GM19468 (cell line): ENCODE measurements around the gene ABCC4.

Experiments used
- ATAC-seq: cut with Tn5 transposase; IDR thresholded peaks from one replicate; pipeline ENCODE4 v1.9.1; 2021; ENCODE audit warnings: mild to moderate bottlenecking, moderate library complexity, moderate number of reproducible peaks; ENCODE audit not compliant: unreplicated experiment; ENCODE audit errors: extremely low read depth

Gene ABCC4

DNA sequence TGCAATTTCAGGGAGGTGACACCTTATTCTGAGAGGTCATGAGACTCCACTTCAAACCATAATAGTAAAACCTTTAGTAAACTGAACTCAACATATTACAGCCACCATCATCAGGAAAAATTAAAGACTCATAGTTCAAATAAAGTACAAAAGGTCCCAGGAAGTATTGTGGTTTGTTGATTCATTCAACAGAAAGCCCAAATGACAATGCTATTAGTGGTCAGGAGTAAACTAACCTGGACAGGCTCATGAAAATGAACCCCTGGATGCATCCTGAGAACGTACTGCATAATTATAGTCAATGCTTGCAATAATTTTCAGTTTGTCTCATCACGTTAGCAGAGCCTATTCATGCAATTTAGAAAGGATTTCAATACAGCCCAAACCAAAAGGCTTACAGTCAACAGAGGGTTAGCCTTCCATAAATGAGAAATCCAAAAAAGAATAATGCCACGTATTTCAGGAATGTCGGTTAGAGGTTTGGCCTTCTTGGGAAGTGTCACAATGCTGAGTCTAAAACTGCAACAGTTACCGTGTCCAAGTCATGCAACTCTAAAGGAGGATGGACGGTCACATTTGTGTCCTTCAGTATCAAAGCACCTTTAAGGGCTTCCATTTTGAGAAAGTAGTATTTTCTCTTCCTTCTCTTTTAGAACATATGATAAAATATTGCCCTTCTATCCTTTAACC lies 280.8 kb downstream of the ABCC4 start:
- no peak for ATAC-seq

DNA sequence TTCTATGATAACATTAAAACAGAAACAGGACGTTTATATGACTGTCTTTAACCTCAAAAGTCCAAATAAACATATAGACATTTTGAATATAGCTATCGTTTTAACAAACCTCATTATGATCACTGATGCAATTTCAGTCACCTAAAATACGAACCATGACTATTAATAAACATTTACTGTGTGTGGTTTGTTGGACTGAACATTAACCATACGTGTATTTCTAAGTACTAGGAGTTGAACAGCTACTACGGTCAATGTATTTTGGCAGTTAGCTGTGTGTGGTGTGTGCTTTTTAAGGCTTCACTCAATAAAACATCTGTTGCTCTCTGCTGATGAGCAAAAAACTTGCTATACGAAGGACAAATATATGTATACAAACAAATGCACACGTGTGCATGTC lies 281.4 kb downstream of the ABCC4 start:
- no peak for ATAC-seq

DNA sequence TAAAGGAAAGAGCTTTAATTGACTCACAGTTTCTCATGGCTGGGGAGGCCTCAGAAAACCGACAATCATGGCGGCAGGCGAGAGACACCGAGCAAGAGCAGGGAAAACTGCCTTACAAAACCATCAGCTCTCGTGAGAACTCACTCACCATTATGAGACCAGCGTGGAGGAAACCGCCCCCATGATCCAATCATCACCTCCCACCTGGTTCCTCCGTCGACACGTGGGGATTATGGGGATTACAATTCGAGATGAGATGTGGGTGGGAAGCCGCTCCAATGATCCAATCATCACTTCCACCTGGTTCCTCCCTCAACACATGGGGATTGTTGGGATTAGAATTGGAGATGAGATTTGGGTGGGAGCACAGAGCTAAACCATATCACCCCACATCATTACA lies 293.9 kb downstream of the ABCC4 start:
- no peak for ATAC-seq

DNA sequence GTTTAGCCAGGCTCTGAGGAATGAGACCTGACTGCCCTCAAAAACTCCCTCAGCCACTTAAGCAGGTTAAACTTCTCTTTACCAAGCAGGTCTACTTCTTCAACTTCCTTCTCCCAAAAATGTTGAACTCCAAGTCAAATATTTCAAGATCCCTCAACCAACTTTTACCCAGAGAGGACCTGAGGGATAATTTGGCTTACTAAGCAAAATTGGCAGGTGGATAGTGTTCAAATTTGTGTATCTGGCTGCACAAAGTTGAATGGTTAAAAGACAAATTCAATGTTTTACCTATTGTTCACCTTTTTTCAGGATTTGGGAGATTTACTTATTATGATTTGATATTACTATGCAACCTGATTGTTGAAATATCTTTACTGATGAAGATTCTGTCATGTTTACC lies 296.0 kb downstream of the ABCC4 start:
- ATAC-seq: no peak

DNA sequence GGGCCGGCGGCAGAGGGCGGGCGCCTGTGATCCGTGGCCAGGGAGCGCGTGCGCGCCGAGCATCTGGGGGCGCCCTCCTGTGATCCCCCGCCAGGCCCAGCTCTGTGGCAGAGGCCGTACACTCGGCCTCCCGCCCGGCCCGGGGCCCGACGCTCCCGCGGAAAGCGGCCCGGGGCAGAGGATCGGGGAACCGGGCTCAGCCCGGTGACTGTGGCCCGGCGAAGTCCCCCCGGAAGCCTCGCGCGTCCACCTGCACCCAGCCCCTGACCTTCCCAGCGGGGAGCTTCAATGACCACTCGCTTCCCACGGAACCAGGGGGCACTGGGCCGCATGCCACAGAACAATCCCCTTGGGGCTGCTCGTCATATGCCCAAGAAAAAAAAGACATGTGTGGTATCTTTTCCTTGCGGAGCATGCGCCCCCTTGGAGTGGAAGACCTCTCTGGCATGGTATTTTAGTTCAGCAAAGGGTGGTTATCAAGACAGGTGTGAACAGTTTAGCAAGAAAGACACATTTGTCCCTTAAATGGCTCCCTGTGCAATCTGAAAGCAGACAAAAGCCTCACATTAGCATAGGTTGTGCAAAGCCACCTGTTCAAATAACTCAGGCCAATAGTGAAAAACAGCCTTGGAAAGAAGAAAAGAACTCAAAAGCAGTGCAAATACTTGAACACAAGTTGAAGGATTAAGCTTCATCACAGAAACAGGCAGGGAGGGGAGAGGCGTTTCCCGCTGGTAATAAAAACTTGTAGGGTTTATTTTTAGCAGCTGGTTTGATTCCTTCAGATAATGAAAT lies 298.0 kb downstream of the ABCC4 start:
- no peak for ATAC-seq

DNA sequence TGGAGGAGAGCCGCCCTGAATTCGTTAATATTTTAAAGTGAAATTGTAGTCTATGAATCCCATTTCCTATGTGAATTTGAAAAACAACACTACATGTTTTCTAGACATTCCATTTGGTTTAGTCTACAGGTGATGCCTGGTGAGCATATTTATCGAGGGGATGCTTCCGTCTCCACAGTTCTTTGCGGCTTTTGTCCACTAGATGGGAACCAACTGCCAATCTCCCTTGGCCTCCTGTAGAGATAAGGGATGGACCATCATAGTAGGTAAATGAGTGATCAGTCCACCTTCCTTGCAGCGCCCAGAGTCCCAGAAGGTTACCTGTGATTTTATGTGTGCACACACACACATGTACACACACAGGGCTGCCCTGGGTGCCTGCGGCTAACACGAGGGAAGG lies 299.1 kb downstream of the ABCC4 start:
- ATAC-seq: no peak

DNA sequence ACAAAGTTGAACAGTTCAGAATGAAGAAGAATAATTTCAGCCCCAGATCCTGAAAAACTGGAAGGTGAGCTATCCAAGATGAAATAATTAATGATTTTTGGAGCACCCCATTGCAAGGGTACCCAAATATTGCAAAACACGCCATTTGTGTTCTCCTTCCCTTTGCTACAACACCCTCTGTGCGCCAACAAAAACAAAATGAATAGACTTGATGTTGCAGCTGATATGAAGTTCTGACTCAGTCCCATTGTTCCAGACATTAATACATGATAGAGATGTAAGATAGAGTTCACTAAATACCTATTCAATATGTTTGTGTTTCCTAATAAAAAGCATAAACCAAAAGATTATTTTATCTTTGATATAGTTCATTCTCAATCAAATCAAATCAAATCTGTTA lies 301.4 kb downstream of the ABCC4 start:
- no peak for ATAC-seq

DNA sequence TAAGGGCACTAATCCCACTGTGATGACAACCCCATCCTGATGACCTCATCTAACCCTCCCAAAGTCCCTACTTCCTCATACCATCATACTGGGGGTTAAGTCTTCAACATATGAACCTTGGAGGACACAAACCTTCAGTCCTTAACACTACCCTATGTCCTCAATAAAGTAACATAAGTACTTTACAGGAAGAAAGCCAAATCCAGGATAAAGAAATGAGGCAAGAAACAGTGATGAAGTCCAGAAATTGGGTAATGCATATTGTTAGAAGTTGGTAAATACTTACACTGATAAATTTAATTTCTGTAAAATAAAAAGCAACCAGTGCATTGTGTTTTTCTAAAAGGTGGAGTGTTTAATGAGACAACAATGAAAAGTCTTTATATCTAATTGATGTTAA lies 304.1 kb downstream of the ABCC4 start:
- ATAC-seq: no peak

DNA sequence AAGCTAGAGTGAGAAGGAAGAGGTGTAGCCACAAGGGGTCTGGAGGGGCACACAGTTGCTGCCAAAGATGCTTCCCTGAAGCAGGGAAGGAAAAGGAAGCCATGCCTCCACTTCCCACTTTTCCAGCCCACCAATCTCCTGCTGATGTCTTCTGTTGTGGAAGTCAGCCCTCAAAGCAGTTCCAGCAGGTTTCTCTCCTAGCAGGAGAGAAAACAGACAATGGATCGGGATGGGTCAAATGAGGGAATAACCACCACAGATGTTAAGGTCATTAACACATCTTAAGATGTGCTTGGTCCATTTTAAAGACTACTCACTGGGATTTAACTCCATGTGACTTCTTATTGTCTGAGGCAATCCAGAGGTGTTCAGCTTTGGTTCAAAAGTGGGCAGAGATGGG lies 304.8 kb downstream of the ABCC4 start:
- ATAC-seq: no peak

DNA sequence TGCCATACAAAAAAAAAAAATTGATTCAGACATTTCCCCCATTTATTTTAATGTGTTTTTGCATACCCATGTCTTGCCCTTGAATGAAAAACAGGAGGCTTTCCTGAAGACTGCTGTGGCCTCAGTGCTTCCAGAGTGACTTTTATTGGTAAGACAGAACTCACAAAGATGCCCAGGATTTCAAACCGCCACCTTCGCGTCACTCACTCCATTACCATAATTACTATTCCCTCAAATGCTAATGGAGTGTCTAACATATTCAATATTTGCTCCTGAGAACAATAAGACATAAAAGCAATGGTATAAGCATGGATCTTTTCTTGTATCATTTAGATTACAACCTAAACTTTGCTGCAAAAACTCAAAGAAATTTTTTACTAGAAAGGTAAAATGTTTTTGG lies 306.7 kb downstream of the ABCC4 start:
- no peak for ATAC-seq

DNA sequence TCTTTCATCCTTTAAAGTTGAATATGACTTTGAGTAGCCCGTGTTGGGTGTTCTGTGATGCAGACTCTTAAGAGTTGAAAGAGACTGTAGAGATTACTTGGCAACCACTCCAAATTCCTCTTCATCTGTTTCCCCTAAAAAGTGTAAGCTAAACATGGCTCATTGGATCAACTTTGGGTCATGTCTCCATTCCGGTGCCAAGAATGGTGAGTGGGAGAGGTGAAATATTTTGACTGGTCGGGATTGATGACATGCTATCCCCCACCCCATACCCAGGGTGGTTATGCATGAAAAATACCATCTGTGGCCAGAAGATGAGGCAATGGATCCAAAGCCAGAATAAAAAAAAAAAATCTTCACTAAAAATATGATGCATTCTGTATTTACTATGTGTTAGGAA lies 307.6 kb downstream of the ABCC4 start:
- ATAC-seq: no peak

DNA sequence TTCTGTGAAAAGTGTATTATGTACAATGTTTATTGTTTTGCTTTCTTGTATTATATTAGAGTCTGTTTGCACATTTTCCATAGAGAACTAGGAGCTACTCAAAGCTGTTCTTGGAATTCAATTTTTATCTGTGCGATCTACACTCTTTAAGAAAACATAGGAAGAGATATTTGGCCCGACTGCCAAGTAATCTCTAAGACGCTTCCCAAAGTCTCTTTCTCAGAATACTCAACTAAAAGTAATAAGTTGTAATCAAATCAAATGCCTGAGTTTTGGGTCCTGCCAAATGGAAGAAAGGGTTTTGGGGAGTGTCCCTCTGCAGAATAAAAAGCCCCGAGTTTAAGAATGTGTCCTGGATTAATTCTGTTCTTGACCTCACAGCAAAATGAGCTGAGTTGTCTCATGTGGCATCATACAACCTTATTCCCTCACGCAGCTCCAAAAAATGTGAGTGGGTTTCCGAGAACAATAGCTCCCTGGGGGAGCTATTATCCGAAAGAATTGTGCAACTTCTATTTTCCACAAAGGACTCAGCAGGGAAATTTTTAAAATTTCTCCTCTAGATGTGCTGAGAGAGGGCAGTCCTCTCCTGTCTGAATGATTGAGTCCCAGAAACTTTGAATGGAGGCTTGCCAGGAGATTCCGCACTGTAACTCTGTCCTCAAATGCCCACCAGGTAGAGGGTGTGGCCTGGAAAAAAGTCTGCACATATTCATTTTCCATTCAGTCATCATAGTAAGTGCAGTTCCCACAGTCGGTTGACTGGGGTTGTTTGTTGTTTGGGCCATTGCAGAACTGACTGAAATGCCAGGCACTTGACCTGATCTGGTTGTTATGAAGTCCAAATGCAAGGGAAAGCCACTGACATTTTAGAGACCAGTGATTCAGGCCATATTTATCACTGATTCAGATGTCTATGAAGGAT lies 309.0 kb downstream of the ABCC4 start:
- ATAC-seq: no peak

DNA sequence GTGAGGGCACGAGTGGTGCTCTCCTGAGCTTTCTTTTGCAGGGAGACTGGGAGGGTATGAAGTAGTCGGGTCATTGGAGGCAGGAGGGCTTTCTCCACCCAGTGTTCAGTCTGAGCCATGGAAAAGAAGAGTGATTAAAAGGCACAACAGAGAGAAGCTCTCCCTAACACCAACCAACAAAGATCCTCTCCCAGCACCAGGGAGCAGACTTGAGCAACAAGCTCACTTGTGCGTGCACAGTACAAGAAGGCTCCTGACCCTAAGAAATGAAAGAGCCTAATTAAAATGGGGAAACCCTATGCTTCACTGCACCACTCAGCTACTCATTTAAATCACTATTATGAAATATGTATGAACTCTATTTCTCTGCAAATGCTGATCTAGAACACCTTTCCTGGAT lies 312.6 kb downstream of the ABCC4 start:
- no peak for ATAC-seq

DNA sequence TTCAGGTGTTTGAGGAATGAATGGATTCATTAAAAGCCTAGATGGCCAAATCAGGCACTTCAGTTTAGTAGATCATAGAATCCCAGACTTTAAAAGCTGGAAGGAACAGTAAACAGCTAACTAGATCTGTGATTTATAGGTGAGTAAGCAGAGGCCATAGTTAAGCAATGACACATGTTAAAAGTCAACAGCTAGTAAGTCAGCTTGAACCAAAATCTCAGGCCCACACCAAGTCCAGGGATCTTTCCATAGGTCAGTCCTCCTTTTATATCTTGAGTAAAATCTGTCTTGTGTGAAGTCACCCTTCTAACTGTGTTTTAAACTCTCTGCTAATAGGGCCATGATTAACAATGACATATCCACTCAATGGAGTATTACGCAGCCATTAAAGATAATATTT lies 313.4 kb downstream of the ABCC4 start:
- ATAC-seq: no peak

DNA sequence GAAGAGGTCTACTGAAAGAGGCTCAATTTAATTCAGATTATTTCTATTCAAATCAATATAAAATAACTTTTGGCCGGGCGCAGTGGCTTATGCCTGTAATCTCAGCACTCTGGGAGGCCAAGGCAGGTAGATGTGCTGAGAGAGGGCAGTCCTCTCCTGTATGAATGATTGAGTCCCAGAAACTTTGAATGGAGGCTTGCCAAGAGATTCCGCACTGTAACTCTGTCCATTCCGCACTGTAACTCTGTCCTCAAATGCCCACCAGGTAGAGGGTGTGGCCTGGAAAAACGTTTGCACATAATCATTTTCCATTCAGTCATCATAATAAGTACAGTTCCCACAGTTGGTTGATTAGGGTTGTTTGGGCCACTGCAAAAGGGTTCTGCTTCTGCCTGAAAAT lies 314.2 kb downstream of the ABCC4 start:
- no peak for ATAC-seq

DNA sequence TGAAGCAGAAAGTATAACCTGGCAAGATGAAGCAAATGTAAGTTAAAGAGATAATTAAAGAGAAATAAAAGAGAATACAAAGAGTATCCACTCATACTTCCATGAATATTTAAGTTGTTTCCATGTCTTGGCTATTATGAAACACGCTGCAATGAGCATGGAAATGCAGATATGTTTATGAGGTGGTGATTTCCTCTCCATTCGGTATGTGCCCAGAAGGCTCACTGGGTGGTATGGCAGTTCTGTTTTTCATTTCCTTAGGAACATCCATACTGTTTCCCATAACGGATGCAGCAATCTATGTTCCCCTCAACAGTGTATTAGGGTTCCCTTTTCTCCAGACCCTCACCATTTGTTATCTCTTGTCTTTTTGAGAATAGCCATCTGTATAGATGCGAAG lies 316.3 kb downstream of the ABCC4 start:
- no peak for ATAC-seq

DNA sequence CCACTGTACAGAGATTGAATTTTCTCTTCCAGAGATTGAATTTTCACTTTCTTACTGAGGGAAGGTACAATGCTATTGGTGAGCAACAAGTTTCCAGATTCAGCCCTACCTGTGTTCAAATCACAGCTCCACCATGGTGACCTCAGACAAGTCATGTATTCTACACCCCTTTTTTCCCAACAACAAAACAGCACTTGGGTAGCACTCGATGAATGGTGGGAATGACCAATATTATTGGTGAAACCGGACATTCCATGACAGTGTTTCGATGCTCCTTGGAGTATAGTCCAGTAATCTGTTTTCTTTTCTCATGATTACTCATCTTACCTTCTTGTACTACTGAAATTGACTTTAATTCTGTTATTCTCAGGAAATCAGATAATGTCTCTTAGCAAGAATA lies 322.7 kb downstream of the ABCC4 start:
- no peak for ATAC-seq

DNA sequence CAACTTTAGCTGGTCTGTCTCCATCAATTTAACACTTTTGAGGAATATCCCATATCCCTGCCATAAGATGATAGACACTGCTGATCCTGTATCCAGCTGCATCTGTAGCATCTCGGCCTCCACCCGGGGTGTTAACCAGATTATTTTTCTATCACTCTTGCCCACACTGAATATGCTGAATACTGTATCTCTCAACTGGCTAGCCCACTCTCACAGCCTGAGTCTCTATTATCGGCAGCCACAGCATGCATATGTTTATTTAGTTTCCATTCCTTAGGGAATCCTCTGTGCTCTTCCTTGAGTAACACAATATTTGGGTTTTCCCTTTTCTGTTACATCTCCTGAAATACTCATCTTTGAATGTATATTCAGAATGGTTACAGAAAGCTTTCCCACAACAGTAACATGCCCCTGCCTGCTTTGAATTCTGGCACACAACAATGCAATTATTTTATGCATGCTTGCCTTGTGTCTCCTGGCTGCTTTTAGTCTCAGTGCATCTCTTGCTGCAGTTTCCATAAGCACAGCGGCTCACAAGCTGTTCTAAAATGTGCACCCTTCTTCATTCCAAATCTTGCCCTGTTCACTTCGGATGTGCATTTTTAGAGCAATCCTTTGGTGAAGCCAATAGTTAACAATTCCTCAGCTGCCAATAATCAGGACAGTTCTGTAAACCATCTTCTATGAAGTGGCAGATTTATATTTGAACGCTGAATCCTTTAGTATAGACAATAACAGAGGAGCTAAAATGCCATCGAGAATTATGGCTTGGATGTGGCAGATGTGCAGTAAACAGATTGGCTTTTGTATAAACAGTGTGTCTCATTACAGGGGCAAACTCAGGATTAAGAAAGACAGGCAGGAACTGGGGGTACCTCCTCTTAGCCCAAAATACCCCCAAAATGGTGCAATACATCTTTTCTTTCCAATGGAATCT lies 327.0 kb downstream of the ABCC4 start:
- ATAC-seq: no peak

DNA sequence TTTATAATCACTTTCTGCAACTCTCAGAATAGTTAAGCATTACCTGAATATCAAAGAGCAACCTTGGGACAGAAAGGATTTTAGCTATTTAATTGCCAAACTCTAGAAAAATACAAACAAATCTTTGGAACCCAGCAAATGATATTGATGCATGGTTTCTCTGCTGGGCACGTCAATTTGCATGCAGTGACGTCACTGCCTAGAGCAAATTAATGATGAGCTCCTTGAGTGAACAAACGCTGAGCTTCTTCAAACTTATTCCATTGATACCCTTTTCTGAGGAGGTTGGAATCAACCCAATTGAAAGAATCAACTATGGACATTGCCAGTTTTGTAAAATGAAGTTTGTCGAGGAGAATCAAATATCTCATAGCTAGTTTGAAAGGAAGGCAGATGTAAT lies 329.0 kb downstream of the ABCC4 start:
- no peak for ATAC-seq
